GM18909 (cell line): ENCODE data around the gene LAMB4.

ENCODE experiments used
- ATAC-seq: cut with Tn5 transposase; IDR thresholded peaks from one replicate; pipeline ENCODE4 v1.9.1; 2021; ENCODE audit warnings: mild to moderate bottlenecking; ENCODE audit not compliant: unreplicated experiment, poor library complexity

The LAMB4 gene

GRCh38 chr7:108000875-108001763, 129.0 kb downstream of the LAMB4 start:
- ATAC-seq, result no peak

GRCh38 chr7:107999779-108000560, 130.2 kb downstream of the LAMB4 start:
- no peak for ATAC-seq

- no peak for ATAC-seq
Observed at GRCh38 chr7:107998660-107999480, 131.3 kb downstream of the LAMB4 start.

- no peak for ATAC-seq
Observed at GRCh38 chr7:107998150-107998549, 132.0 kb downstream of the LAMB4 start.

- no peak for ATAC-seq
Observed at GRCh38 chr7:107996072-107996882, 133.9 kb downstream of the LAMB4 start.

- no peak for ATAC-seq
Observed at GRCh38 chr7:107995184-107996071, 134.7 kb downstream of the LAMB4 start.

GRCh38 chr7:107994421-107995030, 135.6 kb downstream of the LAMB4 start:
- no peak for ATAC-seq

- no peak for ATAC-seq
Observed at GRCh38 chr7:107993891-107994291, 136.3 kb downstream of the LAMB4 start.

- ATAC-seq, result no peak
Observed at GRCh38 chr7:107989618-107990373, 140.4 kb downstream of the LAMB4 start.

GRCh38 chr7:107982918-107983389, 147.2 kb downstream of the LAMB4 start:
- ATAC-seq, result no peak

GRCh38 chr7:107982042-107982840, 147.9 kb downstream of the LAMB4 start:
- no peak for ATAC-seq

GRCh38 chr7:107981466-107981865, 148.7 kb downstream of the LAMB4 start:
- no peak for ATAC-seq

- ATAC-seq, result no peak
Observed at GRCh38 chr7:107980671-107981190, 149.4 kb downstream of the LAMB4 start.

GRCh38 chr7:107980171-107980570, 150.0 kb downstream of the LAMB4 start:
- no peak for ATAC-seq

GRCh38 chr7:107978815-107979408, 151.2 kb downstream of the LAMB4 start:
- ATAC-seq, result no peak

GRCh38 chr7:107977048-107977447, 153.1 kb downstream of the LAMB4 start:
- ATAC-seq, result no peak
